Colonic mucosa (tissue), 4 donors: ENCODE measurements around the gene PM20D2. TPM values are rescaled to one million over a fixed set of nuclear protein-coding genes. Genes with fewer than 3 reads are reported as not detected.
A peak's percentile ranks its signal among the peaks of the same experiment; 100 is the strongest.

ENCODE experiments used
- DNase-seq: peaks from one replicate; pipeline ENCODE4 v3.0.0-alpha.2; 2020
- H3K27ac ChIP-seq: fragments of 200-600 bp; one replicate; pipeline ENCODE4 v1.8.0; 2021
- H3K27me3 ChIP-seq: fragments of 200-600 bp; one replicate; pipeline ENCODE4 v1.8.0; 2021
- H3K36me3 ChIP-seq: fragments of 200-600 bp; one replicate; pipeline ENCODE4 v1.8.0; 2021
- H3K4me1 ChIP-seq: fragments of 200-600 bp; one replicate; pipeline ENCODE4 v1.8.0; 2021; ENCODE audit warnings: mild to moderate bottlenecking
- H3K4me3 ChIP-seq: fragments of 200-600 bp; one replicate; pipeline ENCODE4 v1.8.0; 2021
- H3K9ac ChIP-seq, 2 donors: one replicate each; pipeline ENCODE4 v1.7.0; 2013; ENCODE audit warnings: control low read depth in 2 of 2, low read depth in 2 of 2, low read length in 2 of 2
- H3K9me3 ChIP-seq: fragments of 200-600 bp; one replicate; pipeline ENCODE4 v1.8.0; 2021
- CTCF ChIP-seq: fragments of 200-600 bp; IDR thresholded peaks from one replicate; pipeline ENCODE4 v1.8.0; 2022; ENCODE audit warnings: antibody characterized with exemption, mild to moderate bottlenecking
- intact Hi-C: fragments of 100-400 bp; cut with DNase I; formaldehyde crosslinking; loops from one replicate; pipeline ENCODE4 v1.14.1; 2022
- total RNA-seq, 2 donors: library from RNA; stranded (reverse); fragmentation: NEBNext Ultra II Directional in 1 of 2; extraction: Animal tissue kit (Norgen Biotek cat#: 25700) in 1 of 2; gene quantifications; one replicate each; pipeline ENCODE4 v1.2.1, GENCODE V29; 2021
- donor health status: healthy.
- donor health status: DM: no; HTN: no; CAD: no.
- donor health status: DM: no; HTN: no; CAD: no.

Gene PM20D2
- total RNA-seq, 2 donors from 2014 or later, result 19.2 to 24.2 TPM

GRCh38 chr6:89161326-89162046, 15.6 kb downstream of the PM20D2 start:
- intact Hi-C loops, result no loop called here
- H3K9me3 ChIP-seq, result no peaks in the 10 kb centered on the region
- TF ChIP-seq CTCF, result no peak
- H3K27ac ChIP-seq, result peak overlapping the region; percentile 35
- H3K27me3 ChIP-seq, result no peaks in the 10 kb centered on the region
- H3K9ac ChIP-seq, result no peak overlapping the region
- no peak for DNase-seq
- H3K4me1 ChIP-seq, result no peaks in the 10 kb centered on the region
- H3K36me3 ChIP-seq, result no peaks in the 10 kb centered on the region
- no peak overlapping the region for H3K4me3 ChIP-seq

GRCh38 chr6:89162047-89162371, 16.2 kb downstream of the PM20D2 start:
- TF ChIP-seq CTCF, result no peak
- H3K4me3 ChIP-seq, result no peak overlapping the region
- DNase-seq, result no peak
- H3K4me1 ChIP-seq, result no peaks in the 10 kb centered on the region
- peak overlapping the region; percentile 9 for H3K27ac ChIP-seq
- no peaks in the 10 kb centered on the region for H3K27me3 ChIP-seq
- no peak overlapping the region for H3K9ac ChIP-seq
- H3K9me3 ChIP-seq, result no peaks in the 10 kb centered on the region
- no peaks in the 10 kb centered on the region for H3K36me3 ChIP-seq
- intact Hi-C loops, result no loop called here

- Histone ChIP-seq H3K9ac (no peak overlapping the region), H3K4me3 (no peak overlapping the region), H3K27me3 (no peaks in the 10 kb centered on the region), H3K9me3 (no peaks in the 10 kb centered on the region), H3K4me1 (no peaks in the 10 kb centered on the region), H3K36me3 (no peaks in the 10 kb centered on the region), H3K27ac (no peak overlapping the region)
- no peak for TF ChIP-seq CTCF
- intact Hi-C loops, result no loop called here
- DNase-seq, result no peak
These were observed 26.3 kb downstream of the PM20D2 start for GRCh38 chr6:89172131-89172530.

GRCh38 chr6:89173634-89174033, 27.8 kb downstream of the PM20D2 start:
- Histone ChIP-seq H3K9me3 (no peaks in the 10 kb centered on the region), H3K4me3 (no peak overlapping the region), H3K27ac (no peak overlapping the region), H3K27me3 (no peaks in the 10 kb centered on the region), H3K36me3 (no peaks in the 10 kb centered on the region), H3K9ac (no peak overlapping the region), H3K4me1 (no peaks in the 10 kb centered on the region)
- intact Hi-C loops, result no loop called here
- DNase-seq, result no peak
- TF ChIP-seq CTCF, result no peak

- Histone ChIP-seq H3K36me3 (no peaks in the 10 kb centered on the region), H3K27me3 (no peaks in the 10 kb centered on the region), H3K9me3 (no peaks in the 10 kb centered on the region), H3K4me3 (no peak overlapping the region), H3K9ac (no peak overlapping the region), H3K27ac (no peak overlapping the region), H3K4me1 (no peaks in the 10 kb centered on the region)
- intact Hi-C loops, result no loop called here
- no peak for DNase-seq
- no peak for TF ChIP-seq CTCF
These were observed 34.3 kb downstream of the PM20D2 start for GRCh38 chr6:89180112-89180511.
